Measurements from ENCODE around the gene CHCHD1.
"Not testable (repeated sequence)": the region's sequence is repeated elsewhere in the genome, so short reads cannot be mapped to it uniquely, and the experiment has no call there.

CHCHD1 gene

DNA sequence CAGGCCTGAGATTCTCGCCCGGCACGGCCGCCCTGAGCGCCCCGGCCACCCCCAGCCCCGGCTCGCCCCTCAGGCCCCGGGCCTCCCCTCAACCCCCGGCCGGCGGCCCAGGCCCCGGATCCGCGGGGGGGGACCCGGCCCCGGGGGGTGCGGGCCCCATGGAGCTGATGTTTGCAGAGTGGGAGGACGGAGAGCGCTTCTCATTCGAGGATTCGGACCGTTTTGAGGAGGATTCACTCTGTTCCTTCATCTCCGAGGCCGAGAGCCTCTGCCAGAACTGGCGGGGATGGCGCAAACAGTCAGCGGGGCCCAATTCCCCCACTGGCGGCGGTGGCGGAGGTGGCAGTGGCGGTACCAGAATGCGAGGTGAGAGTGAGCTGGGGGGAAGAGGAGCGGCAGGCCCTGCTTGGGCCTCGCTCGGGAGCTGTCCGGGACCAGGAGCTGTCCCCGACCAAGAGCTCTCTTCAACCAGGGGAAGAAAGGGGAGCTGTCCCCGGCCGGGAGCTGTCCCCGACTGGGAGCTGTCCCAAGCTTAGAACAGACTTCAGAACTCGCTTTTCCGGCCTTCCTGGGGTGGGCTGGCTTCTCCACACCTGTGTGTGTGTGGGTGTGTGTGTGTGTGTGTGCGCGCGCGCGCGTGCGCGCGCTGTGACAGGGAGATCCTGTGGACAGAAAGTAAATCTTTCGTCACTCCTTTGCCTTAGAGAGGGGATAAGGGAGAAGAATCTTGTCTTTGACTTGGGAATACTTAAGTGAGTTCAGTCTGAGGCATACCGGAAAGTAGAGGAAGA is 4.1 kb downstream of the CHCHD1 start:
- H3K4me1 ChIP-seq (ENCODE audit: insufficient read depth, low read length) = peaks cover 40% of the 10 kb centered on the region
- H3K9me3 ChIP-seq (ENCODE audit: low read length) = no peaks in the 10 kb centered on the region
- H3K27ac ChIP-seq (ENCODE audit: low read depth, low read length) = peak overlapping the region; percentile 93
- no peaks in the 10 kb centered on the region for H3K27me3 ChIP-seq (ENCODE audit: control insufficient read depth in 1 of 2, insufficient read depth in 2 of 2, low read length in 2 of 2)
- H3K4me3 ChIP-seq (ENCODE audit: low read depth in 1 of 2, low read length in 2 of 2) = peak overlapping the region; percentile 84 to 87
- peak overlapping the region; percentile 97 for H3K9ac ChIP-seq (ENCODE audit: low read length)
- peaks cover 21% of the 10 kb centered on the region for H3K36me3 ChIP-seq (ENCODE audit: insufficient read depth, low read length)

DNA sequence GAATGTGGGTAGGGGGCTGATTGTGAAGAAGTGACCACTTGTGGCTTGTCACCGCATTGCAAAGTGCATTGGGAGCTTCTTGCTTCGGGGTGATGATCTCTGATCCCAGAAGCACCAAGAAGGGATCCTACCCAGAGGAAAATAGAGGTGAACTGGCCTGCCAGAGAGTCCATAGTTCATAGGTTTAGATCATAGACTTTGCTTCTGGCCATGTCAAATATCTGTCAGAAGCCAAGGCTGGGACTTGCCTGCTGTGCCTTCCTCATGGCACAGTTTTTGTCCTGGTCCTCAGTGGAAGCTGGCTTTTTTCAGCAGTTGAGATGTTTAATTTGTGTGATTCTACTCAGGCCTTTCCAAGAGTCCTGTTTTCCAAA is 4.7 kb downstream of the CHCHD1 start:
- Histone ChIP-seq H3K9ac (ENCODE audit: low read length) (peak overlapping the region; percentile 97), H3K27me3 (ENCODE audit: control insufficient read depth in 1 of 2, insufficient read depth in 2 of 2, low read length in 2 of 2) (no peaks in the 10 kb centered on the region), H3K36me3 (ENCODE audit: insufficient read depth, low read length) (peaks cover 27% of the 10 kb centered on the region), H3K4me1 (ENCODE audit: insufficient read depth, low read length) (peaks cover 35% of the 10 kb centered on the region), H3K9me3 (ENCODE audit: low read length) (no peaks in the 10 kb centered on the region), H3K4me3 (ENCODE audit: low read depth in 1 of 2, low read length in 2 of 2) (peak overlapping the region; percentile 84 to 87), H3K27ac (ENCODE audit: low read depth, low read length) (peak overlapping the region; percentile 93)

DNA sequence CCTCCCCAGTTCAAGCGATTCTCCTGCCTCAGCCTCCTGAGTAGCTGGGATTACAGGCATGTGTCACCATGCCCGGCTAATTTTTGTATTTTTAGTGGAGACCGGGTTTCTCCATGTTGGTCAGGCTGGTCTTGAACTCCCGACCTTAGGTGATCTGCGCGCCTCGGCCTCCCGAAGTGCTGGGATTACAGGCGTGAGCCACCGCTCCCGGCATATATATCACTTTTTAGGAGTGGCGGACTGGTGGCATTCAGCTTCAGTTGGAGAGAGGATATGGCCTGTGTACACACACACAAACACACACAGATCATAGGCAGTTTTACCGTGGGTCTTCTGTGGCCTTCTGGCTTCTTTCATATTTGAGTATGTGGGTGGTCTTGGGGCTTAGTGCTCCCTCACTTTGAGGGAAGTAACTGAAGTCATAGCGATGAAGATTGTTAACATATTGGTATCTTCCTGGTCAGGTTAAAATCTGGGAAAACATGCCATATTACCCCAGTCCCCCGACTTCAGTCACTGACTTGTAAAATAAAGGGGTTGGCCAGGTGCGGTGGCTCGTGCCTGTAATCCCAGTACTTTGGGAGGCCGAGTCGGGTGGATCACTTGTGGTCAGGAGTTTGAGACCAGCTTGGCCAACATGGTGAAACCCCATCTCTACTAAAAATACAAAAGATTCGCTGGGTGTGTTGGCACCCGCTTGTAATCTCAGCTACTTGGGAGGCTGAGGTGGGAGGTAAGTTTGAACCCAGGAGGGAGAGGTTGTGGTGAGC is 5.4 kb downstream of the CHCHD1 start:
- H3K27me3 ChIP-seq (ENCODE audit: control insufficient read depth in 1 of 2, insufficient read depth in 2 of 2, low read length in 2 of 2); H3K9me3 ChIP-seq (ENCODE audit: low read length); H3K27ac ChIP-seq (ENCODE audit: low read depth, low read length): not testable (repeated sequence)
- Histone ChIP-seq H3K4me3 (ENCODE audit: low read depth in 1 of 2, low read length in 2 of 2) (peak overlapping the region in 1 of 2 donors; percentile 12), H3K4me1 (ENCODE audit: insufficient read depth, low read length) (peaks cover 35% of the 10 kb centered on the region), H3K36me3 (ENCODE audit: insufficient read depth, low read length) (peaks cover 34% of the 10 kb centered on the region), H3K9ac (ENCODE audit: low read length) (peak overlapping the region; percentile 7)

DNA sequence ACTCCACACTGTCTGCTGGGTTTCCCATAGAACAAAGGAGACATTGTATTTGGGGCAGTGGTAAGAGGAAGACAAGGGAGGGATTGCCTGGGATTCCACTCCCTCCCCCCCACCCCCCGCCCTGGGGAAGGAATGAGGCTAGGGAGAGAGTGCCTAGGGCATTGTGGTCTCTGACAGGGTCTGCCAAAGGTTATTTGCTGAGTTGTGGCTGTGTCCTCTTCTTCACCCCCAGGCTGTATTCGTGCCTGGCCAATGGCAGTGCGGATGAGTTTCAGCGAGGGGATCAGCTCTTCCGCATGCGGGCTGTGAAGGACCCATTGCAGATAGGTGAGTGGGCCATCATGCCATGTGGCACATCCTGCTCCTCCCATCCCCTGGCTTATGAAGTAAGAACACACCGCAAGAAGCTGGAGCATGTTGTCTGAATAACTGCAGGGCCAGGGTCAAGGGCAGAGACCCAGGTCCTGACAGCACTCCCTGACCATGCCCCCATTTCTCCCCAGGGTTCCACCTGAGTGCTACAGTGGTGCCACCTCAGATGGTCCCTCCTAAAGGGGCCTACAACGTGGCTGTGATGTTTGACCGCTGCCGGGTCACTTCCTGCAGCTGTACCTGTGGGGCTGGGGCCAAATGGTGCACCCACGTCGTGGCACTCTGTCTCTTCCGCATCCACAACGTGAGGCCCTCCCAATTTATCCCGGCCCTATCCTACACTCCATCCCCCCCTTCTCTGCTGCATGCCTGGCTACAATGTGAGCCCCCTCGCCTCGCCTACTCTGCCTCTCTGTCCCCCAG is 7.2 kb downstream of the CHCHD1 start:
- Histone ChIP-seq H3K4me1 (ENCODE audit: insufficient read depth, low read length) (peaks cover 21% of the 10 kb centered on the region), H3K36me3 (ENCODE audit: insufficient read depth, low read length) (peaks cover 53% of the 10 kb centered on the region), H3K27ac (ENCODE audit: low read depth, low read length) (no peak overlapping the region)

DNA sequence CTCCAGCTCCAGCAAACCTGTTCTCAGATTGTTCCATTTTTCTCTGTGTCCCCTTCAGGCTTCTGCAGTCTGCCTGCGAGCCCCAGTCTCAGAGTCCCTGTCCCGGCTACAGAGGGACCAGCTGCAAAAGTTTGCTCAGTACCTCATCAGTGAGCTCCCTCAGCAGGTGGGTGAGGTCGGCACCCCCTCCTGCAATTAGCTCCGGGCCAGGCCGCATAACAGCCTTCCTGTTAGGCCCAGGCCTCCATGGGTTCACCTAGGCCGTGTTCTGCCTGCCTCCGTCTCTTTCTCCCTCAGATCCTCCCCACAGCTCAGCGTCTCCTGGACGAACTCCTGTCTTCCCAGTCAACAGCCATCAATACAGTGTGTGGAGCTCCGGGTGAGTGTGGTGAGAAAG is 7.8 kb downstream of the CHCHD1 start:
- Histone ChIP-seq H3K36me3 (ENCODE audit: insufficient read depth, low read length) (peaks cover 58% of the 10 kb centered on the region), H3K27ac (ENCODE audit: low read depth, low read length) (no peak overlapping the region), H3K4me3 (ENCODE audit: low read depth in 1 of 2, low read length in 2 of 2) (no peak overlapping the region), H3K9ac (ENCODE audit: low read length) (no peak overlapping the region), H3K9me3 (ENCODE audit: low read length) (no peaks in the 10 kb centered on the region), H3K4me1 (ENCODE audit: insufficient read depth, low read length) (peaks cover 21% of the 10 kb centered on the region), H3K27me3 (ENCODE audit: control insufficient read depth in 1 of 2, insufficient read depth in 2 of 2, low read length in 2 of 2) (no peaks in the 10 kb centered on the region)

More for the DNA sequence above, 7.2 kb downstream of the CHCHD1 start:
- Histone ChIP-seq H3K27me3 (ENCODE audit: control insufficient read depth in 1 of 2, insufficient read depth in 2 of 2, low read length in 2 of 2) (no peaks in the 10 kb centered on the region), H3K9ac (ENCODE audit: low read length) (no peak overlapping the region), H3K4me3 (ENCODE audit: low read depth in 1 of 2, low read length in 2 of 2) (no peak overlapping the region), H3K9me3 (ENCODE audit: low read length) (no peaks in the 10 kb centered on the region)

DNA sequence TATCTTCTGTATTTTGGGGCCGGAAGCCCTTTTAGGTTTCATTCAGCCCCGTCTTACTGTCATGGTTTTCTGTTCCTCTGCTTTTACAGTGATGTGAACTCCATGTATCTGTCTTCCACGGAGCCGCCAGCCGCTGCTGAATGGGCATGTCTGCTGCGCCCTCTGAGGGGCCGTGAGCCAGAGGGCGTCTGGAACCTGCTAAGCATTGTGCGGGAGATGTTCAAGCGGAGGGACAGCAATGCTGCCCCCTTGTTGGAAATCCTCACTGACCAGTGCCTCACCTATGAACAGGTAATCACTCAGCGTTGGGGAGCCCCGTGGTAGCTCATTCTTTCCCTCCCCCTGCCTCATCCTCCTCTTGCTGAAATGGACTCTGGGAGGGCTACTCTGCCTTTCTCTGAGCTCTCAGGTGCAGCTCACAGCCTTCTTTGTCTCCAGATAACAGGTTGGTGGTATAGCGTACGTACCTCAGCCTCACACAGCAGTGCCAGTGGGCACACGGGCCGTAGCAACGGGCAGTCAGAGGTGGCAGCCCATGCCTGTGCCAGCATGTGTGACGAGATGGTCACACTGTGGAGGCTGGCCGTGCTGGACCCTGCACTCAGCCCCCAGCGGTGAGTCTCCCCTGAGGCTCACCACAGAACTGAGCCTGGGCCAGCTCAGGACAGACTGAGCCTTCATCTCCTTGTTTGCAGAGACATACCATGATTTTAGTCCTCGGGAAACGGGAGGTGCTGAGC is 9.2 kb downstream of the CHCHD1 start:
- peaks cover 69% of the 10 kb centered on the region for H3K36me3 ChIP-seq (ENCODE audit: insufficient read depth, low read length)

DNA sequence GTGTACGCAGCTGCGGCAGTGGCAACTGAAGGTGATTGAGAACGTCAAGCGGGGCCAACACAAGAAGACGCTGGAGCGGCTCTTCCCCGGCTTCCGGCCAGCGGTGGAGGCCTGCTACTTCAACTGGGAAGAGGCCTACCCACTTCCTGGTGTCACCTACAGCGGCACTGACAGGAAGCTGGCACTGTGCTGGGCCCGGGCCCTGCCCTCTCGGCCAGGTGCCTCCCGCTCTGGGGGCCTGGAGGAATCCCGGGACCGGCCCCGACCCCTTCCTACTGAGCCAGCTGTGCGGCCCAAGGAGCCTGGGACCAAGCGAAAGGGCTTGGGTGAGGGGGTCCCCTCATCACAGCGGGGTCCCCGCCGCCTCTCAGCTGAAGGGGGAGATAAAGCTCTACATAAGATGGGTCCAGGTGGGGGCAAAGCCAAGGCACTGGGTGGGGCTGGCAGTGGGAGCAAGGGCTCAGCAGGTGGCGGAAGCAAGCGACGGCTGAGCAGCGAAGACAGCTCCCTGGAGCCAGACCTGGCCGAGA is 10.1 kb downstream of the CHCHD1 start:
- Histone ChIP-seq H3K4me1 (ENCODE audit: insufficient read depth, low read length) (peaks cover 12% of the 10 kb centered on the region), H3K27ac (ENCODE audit: low read depth, low read length) (no peak overlapping the region), H3K9me3 (ENCODE audit: low read length) (no peaks in the 10 kb centered on the region), H3K9ac (ENCODE audit: low read length) (no peak overlapping the region), H3K4me3 (ENCODE audit: low read depth in 1 of 2, low read length in 2 of 2) (no peak overlapping the region), H3K27me3 (ENCODE audit: control insufficient read depth in 1 of 2, insufficient read depth in 2 of 2, low read length in 2 of 2) (no peaks in the 10 kb centered on the region), H3K36me3 (ENCODE audit: insufficient read depth, low read length) (peaks cover 76% of the 10 kb centered on the region)

More for the DNA sequence above, 9.2 kb downstream of the CHCHD1 start:
- H3K27me3 ChIP-seq (ENCODE audit: control insufficient read depth in 1 of 2, insufficient read depth in 2 of 2, low read length in 2 of 2) = no peaks in the 10 kb centered on the region
- peaks cover 20% of the 10 kb centered on the region for H3K4me1 ChIP-seq (ENCODE audit: insufficient read depth, low read length)
- H3K9ac ChIP-seq (ENCODE audit: low read length) = no peak overlapping the region
- no peak overlapping the region for H3K27ac ChIP-seq (ENCODE audit: low read depth, low read length)
- H3K4me3 ChIP-seq (ENCODE audit: low read depth in 1 of 2, low read length in 2 of 2) = no peak overlapping the region
- no peaks in the 10 kb centered on the region for H3K9me3 ChIP-seq (ENCODE audit: low read length)

DNA sequence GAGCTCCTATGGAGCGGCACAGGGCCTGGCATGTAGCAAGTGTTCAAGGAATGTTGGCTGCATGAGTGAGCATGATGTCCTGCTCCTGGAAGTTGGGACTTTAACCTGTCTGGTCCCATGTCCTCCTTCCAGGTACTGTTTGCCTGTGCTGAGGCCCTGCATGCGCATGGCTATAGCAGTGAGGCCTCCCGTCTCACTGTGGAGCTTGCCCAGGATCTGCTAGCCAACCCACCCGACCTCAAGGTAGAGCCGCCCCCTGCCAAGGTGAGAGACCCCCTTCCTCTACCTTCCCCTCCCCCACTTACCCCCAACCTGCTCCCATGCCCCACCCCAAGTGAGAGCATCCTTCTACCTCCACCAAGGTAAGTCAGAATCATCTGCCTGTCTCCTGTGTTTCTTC is 11.6 kb downstream of the CHCHD1 start:
- no peak overlapping the region for H3K27ac ChIP-seq (ENCODE audit: low read depth, low read length)
- no peaks in the 10 kb centered on the region for H3K9me3 ChIP-seq (ENCODE audit: low read length)
- no peaks in the 10 kb centered on the region for H3K4me1 ChIP-seq (ENCODE audit: insufficient read depth, low read length)
- no peaks in the 10 kb centered on the region for H3K27me3 ChIP-seq (ENCODE audit: control insufficient read depth in 1 of 2, insufficient read depth in 2 of 2, low read length in 2 of 2)
- H3K9ac ChIP-seq (ENCODE audit: low read length) = no peak overlapping the region
- peaks cover 91% of the 10 kb centered on the region for H3K36me3 ChIP-seq (ENCODE audit: insufficient read depth, low read length)
- H3K4me3 ChIP-seq (ENCODE audit: low read depth in 1 of 2, low read length in 2 of 2) = no peak overlapping the region

DNA sequence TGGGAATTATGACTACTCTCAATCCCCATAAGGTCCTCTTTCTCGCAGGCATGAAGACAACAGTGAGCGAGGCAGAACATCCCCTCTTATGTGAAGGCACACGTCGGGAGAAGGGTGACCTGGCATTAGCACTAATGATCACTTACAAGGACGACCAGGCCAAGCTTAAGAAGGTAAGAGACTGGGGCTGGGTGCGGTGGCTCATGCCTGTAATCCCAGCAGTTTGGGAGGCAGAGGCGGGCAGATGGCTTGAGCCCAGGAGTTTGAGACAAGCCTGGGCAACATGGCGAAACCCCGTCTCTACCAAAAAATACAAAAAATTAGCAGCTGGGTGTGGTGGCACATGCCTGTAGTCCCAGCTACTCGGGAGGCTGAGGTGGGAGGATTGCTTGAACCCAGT is 13.6 kb downstream of the CHCHD1 start:
- not testable (repeated sequence) for H3K27me3 ChIP-seq (ENCODE audit: control insufficient read depth in 1 of 2, insufficient read depth in 2 of 2, low read length in 2 of 2); H3K4me1 ChIP-seq (ENCODE audit: insufficient read depth, low read length); H3K9ac ChIP-seq (ENCODE audit: low read length); H3K27ac ChIP-seq (ENCODE audit: low read depth, low read length); H3K9me3 ChIP-seq (ENCODE audit: low read length); H3K4me3 ChIP-seq (ENCODE audit: low read depth in 1 of 2, low read length in 2 of 2)
- peaks cover 86% of the 10 kb centered on the region for H3K36me3 ChIP-seq (ENCODE audit: insufficient read depth, low read length)

DNA sequence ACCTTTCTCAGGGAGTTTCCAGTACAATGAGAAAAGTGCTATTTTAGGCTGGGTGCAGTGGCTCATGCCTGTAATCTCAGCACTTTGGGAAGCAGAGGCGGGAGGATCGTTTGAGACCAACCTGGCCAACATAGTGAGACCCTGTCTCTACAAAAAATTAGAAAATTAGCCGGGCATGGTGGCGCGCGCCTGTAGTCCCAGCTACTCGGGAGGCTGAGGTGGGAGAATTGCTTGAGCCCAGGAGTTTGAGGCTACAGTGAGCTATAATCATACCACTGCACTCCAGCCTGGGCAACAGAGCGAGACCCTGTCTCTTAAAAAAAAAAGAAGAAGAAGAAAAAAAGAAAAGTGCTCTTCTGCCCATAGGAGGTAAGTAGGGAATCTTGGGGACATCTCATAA is 14.2 kb downstream of the CHCHD1 start:
- not testable (repeated sequence) for H3K9me3 ChIP-seq (ENCODE audit: low read length); H3K4me1 ChIP-seq (ENCODE audit: insufficient read depth, low read length); H3K9ac ChIP-seq (ENCODE audit: low read length); H3K4me3 ChIP-seq (ENCODE audit: low read depth in 1 of 2, low read length in 2 of 2); H3K27me3 ChIP-seq (ENCODE audit: control insufficient read depth in 1 of 2, insufficient read depth in 2 of 2, low read length in 2 of 2); H3K27ac ChIP-seq (ENCODE audit: low read depth, low read length)
- peaks cover 83% of the 10 kb centered on the region for H3K36me3 ChIP-seq (ENCODE audit: insufficient read depth, low read length)

All from muscle layer of colon (tissue), 2 donors.